ENCODE data around the gene ROCK2. TPM values are rescaled to one million over a fixed set of nuclear protein-coding genes. Genes with fewer than 3 reads are reported as not detected.

Gene ROCK2
- total RNA-seq, 1 experiment from 2014 or later, result 36.7 TPM

DNA sequence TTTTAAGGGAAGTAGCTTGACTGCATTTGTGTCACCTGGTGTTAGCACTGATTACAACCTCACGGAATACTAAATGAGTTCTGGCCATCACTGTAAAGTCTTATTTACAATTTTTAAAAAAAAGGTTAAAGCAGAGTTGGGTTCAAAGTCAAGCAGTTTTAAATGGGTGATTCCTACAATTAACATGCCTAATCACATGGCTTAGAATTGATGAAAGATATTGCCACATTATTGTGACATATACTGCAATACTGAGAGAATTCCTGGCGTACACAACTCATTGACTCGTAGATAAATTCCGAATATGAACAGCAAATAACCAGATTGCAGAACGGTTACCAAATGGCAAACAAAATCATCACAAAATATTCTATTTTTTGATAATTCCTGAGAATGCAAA, 34.2 kb downstream of the ROCK2 start:
- no peak for DNase-seq (ENCODE audit: low read depth)

DNA sequence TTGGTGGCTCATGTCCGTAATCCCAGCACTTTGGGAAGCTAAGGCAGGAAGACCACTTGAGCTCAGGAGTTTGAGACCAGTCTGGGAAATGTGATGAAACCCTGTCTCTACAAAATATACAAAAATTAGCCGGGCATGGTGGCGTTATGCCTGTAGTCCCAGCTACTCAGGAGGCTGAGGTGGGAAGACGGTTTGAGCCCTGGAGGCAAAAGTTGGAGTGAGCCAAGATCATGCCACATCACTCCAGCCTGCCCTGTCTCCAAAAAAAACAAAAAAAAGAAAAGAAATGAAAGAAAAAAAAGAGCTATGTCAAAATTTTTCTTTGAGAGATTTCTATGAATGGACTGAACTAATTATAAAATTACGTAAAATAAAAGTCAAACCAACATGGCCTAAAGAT, 34.7 kb downstream of the ROCK2 start:
- DNase-seq (ENCODE audit: low read depth), result peak; percentile 23

DNA sequence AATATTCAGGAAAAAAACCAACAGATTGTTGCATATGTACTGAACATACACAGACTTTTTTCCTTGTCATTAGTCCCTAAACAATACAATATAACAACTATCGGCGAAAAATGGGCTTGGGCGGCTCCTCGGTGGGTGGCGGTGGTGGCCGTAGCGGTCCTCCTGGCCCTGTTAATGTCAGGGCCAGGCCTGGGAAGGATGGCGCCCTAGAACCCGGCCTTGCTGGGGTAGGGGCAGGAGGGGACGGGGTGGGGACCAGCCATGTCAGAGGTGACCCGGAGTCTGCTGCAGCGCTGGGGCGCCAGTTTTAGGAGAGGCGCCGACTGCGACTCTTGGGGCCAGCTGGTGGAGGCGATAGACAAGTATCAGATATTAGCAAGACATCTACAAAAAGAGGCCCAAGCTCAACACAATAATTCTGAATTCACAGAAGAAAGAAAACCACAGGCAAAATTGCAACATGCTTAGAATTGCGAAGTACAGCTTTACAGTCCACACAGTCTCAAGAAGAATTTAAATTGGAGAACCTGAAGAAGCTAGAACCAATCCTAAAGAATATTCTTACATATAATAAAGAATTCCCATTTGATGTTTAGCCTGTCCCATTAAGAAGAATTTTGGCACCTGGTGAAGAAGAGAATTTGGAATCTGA, 36.5 kb downstream of the ROCK2 start:
- no peak for DNase-seq (ENCODE audit: low read depth)

DNA sequence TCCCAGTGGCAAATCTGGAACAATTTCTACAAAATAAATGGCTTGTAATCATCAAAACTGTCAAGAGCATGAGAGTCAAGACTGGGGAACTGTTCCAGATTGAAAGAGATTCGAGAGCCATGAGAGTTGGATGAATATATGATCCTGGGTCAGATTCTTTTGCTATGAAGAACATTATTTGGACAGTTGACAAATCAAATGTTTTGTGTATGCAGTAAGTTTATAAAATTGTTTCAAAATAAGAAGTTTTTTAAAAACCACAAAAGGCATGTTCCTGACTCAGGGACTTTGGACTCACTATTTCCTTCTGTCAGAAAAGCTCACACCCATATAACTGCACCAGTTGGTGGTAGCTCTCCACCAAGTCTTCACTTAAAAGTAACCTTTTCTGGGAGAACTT, 38.5 kb downstream of the ROCK2 start:
- DNase-seq (ENCODE audit: low read depth), result no peak

DNA sequence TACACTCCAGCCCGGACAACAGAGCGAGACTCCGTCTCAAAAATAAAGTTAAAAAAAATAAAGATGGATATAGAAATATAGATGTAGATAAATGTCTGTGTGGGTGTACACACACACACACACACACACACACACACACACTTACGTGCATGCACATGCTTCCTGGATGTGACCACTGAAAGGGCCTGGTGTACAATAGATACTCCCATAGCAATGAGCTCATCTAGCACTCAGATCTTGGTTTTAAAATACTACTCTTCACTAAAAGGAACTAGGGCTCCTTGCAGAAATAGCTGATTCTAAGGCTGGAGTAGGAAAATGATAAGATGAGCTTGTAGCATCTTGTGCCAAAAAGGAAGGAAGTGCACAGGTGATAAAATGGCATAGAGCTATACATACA, 39.1 kb downstream of the ROCK2 start:
- DNase-seq (ENCODE audit: low read depth), result no peak

DNA sequence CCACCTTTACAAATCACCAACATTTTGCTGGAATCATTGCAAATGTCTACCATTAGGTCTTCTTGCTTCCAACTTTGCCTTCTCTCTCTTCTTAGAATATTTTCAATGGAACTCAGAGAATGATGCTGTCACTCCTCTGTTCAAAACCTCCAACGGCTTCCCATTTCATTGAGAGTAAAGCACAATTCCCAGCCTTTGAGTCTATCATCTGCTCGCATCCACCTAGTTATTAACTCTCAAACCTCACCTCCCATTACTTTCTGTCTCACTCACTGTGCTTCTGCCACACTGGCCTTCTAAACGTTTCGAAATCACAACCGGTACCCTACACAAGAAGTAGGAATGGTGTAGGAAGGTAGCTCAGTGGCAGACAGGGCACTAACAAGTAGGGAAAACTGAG, 40.0 kb downstream of the ROCK2 start:
- DNase-seq (ENCODE audit: low read depth), result no peak

DNA sequence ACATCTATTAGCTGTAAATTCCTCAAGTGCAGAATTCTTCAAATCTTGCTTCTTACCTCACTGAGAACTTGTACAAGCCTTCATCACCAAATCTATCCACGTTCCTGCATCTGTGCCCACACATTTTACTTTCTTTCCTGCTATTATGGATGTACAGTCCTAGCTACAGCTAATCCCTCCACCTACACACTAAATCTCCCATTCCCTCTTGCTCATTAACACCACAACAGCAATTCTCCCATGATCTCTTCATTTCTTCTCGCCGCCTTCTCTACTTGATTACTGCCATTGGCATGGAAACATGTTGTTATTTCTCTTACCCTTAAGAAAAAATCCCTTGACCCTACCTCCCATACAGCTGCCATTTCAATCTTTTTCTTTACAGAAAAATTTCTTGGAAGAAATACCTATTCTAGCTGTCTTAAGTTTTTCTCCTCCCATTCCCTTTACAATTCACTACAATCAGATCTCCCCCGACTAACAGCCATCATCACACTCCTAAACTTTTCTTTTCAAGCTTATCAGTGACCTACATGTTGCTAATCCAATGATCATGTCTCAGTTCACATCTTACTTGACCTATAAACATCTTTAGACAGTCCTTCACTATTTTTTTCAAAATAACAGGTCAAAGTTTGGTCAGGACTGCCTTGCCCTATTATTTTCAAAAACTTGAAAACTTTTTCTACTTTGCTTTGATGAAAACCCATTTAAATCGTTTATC, 41.0 kb downstream of the ROCK2 start:
- DNase-seq (ENCODE audit: low read depth), result no peak

DNA sequence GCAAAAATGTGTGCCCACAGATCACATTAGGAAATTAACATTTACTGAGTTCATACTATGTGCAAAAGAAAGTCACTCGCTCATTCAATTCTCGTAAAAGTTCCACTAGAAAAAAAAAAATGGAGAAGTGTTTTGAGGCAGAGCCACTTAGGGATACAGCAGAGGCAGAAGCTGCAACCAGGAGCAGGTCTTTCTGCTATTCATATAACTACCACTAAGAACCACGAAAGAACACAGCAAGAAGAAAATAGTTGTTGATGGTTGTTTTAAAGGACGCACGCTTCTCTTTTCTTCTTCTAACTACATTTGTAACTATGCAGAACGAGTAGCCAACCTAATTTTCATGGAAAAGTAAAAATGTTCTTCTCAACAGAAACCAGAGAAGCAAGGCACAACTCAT, 45.0 kb downstream of the ROCK2 start:
- no peak for DNase-seq (ENCODE audit: low read depth)

DNA sequence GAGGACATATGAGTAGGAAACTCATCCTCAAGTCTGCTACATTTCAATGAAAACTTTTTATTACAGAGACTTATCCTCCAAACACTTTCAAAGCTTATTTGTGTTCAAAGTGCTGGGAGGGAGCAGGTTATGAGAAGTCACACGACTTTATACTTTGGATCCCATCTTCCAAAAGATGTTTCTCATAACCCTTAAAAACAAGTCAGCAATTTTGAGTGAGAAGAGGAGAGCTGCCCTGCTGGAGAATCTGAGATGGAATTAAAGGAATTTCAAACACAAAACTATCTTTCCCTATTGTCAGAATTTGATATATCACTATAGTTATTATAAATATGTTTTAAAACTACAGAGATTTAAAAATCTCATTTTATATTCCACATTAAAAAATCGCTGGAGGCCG, 45.8 kb downstream of the ROCK2 start:
- no peak for DNase-seq (ENCODE audit: low read depth)

DNA sequence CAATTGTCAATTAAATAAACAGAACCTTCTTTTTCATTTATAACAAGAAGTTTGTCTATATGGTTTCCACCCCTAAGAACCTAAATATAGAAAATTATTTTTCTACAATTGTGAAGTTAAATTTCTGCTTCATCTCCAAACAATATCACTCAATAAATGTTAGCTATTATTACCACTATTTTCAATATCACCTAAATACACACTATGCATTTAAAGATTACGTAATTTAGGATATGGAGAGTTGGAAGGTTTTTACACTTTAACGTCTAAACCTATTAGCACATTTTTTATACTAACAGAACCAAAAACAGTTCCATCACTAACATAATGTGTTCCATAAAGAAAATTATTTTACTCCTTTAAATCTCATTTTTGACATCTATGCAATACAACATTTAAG, 48.0 kb downstream of the ROCK2 start:
- DNase-seq (ENCODE audit: low read depth), result no peak

DNA sequence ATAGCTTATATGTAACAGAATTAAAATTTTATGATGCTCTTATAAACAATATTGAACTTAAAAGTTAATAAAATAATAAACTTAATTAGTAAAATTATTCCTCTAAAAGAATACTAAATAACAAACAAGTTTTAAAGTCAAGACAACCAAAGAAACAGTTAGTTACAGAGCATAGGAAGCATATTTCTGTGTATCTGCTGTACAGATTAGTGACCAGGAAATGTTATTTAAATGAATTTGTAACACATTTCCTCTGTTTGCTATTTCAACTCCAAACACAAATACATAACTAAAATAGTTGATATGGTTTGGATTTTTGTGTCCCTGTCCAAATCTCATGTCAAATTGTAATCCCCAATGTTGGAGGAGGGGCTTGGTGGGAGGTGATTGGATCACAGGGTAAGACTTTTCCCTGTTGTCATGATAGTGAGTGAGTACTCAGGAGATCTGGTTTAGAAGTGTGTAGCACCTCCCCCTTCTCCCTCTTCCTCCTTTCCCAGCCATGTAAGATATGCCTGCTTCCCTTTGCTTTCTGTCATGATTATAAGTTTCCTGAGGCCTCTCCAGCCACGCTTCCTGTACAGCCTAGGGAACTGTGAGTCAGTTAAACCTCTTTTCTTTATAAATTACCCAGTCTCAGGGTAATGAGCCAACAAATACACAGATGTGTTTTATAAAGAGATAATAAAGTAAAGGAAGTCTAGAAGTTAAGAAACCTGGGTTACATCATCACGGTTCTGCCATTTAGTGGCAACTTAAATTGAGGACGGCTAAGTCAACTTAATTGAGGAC, 51.8 kb downstream of the ROCK2 start:
- DNase-seq (ENCODE audit: low read depth), result peak; percentile 10

DNA sequence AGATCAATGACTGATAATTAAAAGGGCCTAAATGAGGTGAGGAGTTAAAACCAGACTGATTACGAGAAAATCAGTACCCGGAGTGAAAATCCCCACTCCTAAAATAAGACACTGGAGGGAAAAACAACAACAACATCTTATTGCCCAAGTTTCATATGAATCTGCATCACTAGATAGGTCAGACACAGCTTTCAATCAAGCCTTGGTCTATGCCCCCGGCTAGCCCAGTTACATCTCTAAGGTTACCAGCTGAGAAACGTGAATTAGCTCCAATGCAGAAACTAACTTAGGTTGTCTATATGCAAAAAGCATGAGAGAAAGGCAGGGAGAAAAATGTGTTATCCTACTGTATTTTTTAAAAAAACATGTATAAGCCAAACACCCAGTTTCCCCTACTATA, 53.7 kb downstream of the ROCK2 start:
- no peak for DNase-seq (ENCODE audit: low read depth)

DNA sequence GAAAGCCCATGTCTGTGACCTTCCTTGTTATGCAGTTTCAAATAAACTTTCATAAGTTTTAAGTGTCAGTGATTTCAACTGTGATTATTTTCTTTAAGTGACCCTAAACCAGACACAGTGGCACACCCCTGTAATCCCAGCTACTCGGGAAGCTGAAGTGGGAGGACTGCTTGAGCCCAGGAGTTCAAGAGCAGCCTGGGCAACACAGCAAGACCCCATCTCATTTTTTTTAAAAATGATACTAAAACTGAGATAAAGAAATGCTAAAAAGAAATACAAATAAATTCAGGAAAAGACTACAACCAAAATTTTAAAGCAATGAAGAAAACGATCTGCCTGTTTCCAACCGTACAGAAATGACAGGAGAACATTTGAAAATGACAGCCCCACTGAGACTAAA, 54.2 kb downstream of the ROCK2 start:
- DNase-seq (ENCODE audit: low read depth), result no peak

DNA sequence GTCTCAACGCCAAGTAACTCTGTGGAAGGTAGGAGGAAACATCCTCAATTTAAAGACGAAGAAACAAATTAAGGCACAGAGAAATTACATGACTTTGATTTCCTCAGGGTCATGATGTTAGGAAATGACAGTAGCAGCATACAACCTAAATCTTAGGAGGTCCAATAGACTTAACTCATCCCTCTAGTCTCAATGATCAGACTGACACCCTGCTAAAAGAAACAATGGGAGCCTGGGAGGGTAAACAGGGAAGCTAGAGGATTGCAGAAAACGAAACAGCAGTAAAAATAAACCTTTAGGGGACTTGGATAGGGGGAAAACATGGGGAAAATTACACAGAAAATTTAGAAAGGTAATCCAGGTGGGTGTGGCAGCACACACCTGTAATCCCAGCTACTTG, 56.0 kb downstream of the ROCK2 start:
- no peak for DNase-seq (ENCODE audit: low read depth)

DNA sequence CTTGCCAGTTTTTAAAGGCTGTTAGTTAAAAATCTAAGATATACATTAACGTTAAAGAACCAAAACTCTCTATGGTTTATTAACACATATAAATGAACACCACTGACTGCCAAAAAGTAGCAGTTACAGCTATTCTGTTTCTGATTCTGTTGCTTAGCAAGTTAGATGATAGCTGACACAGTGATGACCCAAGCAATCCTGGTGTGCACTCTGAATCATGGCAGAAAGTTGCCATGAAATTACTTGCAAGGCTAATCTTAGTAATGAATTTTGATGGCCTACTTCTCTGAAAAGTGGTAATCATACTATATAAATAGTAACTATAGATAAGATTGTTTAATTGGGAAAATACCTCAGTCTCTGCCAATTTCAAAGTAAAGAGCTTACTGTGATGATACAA, 57.7 kb downstream of the ROCK2 start:
- no peak for DNase-seq (ENCODE audit: low read depth)

DNA sequence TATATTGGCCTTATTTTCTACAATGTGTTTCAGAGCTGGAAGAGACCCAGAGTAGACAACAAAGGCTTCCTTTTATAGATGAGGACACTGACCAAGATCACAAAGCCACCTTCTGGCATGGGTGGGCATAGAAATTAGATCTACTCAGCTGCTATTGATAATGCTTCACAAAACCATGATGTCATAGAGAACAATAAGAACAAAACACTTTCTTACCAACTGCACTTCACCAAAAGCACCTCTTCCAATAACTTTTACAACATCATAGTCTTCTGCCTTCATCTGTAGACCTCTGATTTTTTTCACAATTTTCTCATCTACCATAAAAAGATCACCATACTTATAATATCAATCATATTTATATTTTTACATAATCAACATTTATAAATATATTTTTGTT, 58.1 kb downstream of the ROCK2 start:
- DNase-seq (ENCODE audit: low read depth), result no peak

DNA sequence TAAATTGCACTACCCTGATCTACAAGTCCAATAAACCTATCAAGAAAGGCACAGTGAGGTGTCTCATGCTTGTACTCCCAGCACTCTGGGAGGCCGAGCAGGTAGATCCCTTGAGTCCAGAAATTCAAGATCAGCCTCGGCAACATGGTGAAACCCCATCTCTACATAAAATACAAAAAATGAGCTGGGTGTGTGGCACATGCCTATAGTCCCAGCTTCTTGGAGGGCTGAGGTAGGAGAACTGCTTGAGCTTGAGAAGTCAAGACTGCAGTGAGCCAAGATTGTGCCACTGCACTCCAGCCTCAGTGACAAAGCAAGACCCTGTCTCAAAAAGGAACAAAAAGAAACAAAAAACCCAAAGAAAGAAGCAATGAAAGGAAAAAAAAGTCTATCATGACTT, 58.9 kb downstream of the ROCK2 start:
- no peak for DNase-seq (ENCODE audit: low read depth)

DNA sequence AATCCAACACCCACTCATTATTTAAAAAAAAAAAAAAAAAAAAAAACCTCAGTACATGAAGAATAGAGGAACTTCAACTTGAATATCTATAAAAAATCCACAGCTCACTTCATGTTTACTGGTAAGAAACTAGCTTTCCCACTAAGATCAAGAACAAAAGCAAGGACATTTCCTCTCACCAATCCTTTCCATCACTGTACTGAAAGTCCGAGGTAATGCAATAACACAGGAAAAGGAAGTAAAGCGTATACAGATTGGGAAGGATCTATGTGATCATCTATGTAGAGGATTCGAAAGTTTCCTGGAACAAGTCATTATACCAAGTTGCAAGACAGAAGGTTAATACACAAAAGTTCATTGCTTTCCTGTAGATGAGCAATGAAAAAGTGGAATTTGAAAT, 63.2 kb downstream of the ROCK2 start:
- no peak for DNase-seq (ENCODE audit: low read depth)

DNA sequence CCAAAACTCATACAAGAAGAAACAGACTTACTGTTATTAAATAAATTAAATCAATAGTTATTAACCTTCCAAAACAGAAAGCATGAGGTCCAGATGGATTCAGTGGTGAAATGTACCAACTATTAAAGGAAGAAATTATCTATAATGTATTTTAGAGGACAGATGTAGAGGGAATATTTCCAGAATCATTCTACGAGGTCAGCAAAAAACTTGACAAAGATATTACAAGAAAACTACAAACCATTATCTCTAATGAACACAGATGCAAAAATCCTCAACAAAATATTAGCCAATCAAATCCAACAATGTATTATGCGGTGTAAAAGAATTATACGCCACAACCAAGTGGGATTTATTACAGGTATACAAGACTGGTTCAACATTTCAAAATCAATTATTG, 63.7 kb downstream of the ROCK2 start:
- DNase-seq (ENCODE audit: low read depth), result no peak

DNA sequence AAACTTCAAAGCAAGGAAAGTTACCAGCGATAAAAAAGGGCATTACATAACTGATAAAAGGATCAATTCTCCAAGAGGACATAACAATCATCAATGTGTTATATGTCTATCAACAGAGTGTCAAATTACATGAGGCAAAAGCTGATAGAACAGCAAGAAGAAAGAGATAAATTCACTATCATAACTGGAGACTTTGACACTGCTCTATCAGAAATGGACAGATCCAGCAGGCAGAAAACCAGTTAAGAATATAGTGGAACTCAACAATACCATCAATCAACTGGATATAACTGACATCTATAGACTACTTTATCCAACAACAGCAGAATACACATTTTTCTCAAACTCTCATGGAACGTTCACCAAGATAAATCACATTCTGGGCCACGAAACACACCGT, 65.0 kb downstream of the ROCK2 start:
- DNase-seq (ENCODE audit: low read depth), result no peak

DNA sequence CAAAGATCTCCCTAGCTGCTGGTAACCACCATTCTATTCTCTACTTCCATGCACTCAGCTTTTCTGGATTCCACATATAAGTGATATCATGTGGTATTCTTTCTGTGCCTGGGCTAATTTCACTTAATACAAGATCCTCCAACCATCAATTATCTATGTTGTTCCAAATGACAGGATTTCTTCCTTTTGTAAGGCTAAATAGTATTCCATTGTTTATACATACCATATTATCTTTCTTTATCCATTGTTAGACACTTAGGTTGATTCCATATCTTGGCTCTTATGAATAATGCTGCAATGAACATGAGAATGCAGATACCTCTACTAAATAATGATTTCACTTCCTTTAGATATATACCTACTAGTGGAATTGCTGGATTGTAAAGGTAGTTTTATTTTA, 66.2 kb downstream of the ROCK2 start:
- no peak for DNase-seq (ENCODE audit: low read depth)

DNA sequence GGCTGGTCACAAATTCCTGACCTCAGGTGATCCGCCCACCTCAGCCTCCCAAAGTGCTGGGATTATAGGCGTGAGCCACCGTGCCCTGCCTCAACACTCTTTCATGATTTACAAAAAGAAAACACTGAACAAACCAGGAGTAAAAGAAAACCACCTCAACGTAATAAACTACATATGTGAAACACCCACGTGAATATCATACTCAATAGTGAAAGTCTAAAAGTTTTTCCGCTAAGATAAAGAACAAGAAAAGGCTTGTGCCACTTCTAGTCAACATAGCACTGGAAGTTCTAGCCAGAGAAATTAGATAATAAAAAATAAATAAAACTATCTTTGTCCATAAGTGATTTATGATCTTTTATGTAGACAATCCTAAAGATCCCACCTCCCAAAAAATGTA, 68.5 kb downstream of the ROCK2 start:
- DNase-seq (ENCODE audit: low read depth), result no peak

DNA sequence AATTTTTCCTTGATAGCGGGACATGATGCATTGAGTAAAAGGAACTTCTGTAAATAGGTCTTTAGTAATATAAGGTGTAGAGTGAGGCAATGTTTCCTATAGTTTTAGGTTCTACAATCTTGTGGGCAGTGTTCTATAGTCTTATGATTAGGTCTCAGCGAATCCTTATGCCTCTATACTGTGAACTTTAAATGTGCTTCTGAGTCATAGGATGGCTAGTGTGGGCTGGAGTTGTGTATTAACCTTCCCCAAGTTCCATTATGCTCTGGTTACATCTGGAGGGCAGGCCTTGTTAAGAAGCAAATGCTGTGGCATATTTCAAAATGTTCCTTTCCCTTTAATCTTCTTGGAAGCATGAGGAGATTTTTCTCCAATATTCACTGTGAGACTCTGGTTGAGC, 73.5 kb downstream of the ROCK2 start:
- no peak for DNase-seq (ENCODE audit: low read depth)

Data from Daoy (cell line).